A549 (cell line): Measurements from ENCODE around the gene SLC25A25.

ENCODE experiments used
- BCL3 ChIP-seq: fragments of >200 bp; sonication (Bioruptor Twin); formaldehyde crosslinking; IDR thresholded peaks from 3 replicates; pipeline ENCODE4 v1.6.1; 2016
- CHD4 ChIP-seq: fragments of 200-600 bp; sonication (generic); IDR thresholded peaks from 2 replicates; pipeline ENCODE4 v1.6.1; 2016; ENCODE audit warnings: antibody characterized with exemption, mild to moderate bottlenecking, borderline replicate concordance
- CTCF ChIP-seq: fragments of >200 bp; sonication (Bioruptor Twin); formaldehyde crosslinking; IDR thresholded peaks from 3 replicates; pipeline ENCODE4 v1.5.1; 2016
- HMGXB4 ChIP-seq: fragments of 250-450 bp; sonication (Bioruptor Pico); IDR thresholded peaks from 2 replicates; pipeline ENCODE4 v1.5.0; 2021; ENCODE audit warnings: mild to moderate bottlenecking, moderate library complexity, borderline replicate concordance
- MAX ChIP-seq: IDR thresholded peaks from 2 replicates; pipeline ENCODE4 v1.6.1; 2012
- POLR2A ChIP-seq: IDR thresholded peaks from 2 replicates; pipeline ENCODE4 v1.6.1; 2012; ENCODE audit warnings: mild to moderate bottlenecking, low read length
- POLR2AphosphoS2 ChIP-seq: conservative IDR thresholded peaks from 2 replicates; pipeline ENCODE4 v1.6.1; 2012; ENCODE audit warnings: low read length, improper control_type of control experiment, inconsistent platforms
- REST ChIP-seq: fragments of 200-600 bp; sonication (generic); IDR thresholded peaks from 2 replicates; pipeline ENCODE4 v1.6.1; 2016; ENCODE audit warnings: antibody characterized with exemption, mild to moderate bottlenecking, moderate library complexity
- ZNF302 ChIP-seq: fragments of 250-450 bp; sonication (Bioruptor Pico); IDR thresholded peaks from 2 replicates; pipeline ENCODE4 v1.9.0; 2021; ENCODE audit warnings: inconsistent platforms, mild to moderate bottlenecking, moderate library complexity

GRCh38 chr9:128088253-128088945 lies 20.4 kb downstream of the SLC25A25 start:
- TF ChIP-seq CTCF (no peak), POLR2A (no peak), MAX (no peak), BCL3 (no peak), HMGXB4 (CRISPR knock-in tag) (no peak), REST (no peak), ZNF302 (no peak), CHD4 (no peak), POLR2AphosphoS2 (no peak)
